Measurements from ENCODE around the gene UNCX. TPM values are rescaled to one million over a fixed set of nuclear protein-coding genes. Genes with fewer than 3 reads are reported as not detected.

Gene UNCX
- polyA plus RNA-seq, 1 donor: not detected

Other genes starting within 250 kb of the UNCX start
- 598 TPM for gene CYP2W1, start 249.7 kb upstream of the UNCX start, polyA plus RNA-seq
- gene GPR146, start 188.3 kb upstream of the UNCX start, polyA plus RNA-seq: 4.0 TPM
- 1.1 TPM for gene GPER1, start 144.8 kb upstream of the UNCX start, polyA plus RNA-seq
- gene ZFAND2A, start 72.7 kb upstream of the UNCX start, polyA plus RNA-seq: 20.2 TPM
- 77.8 TPM for gene MICALL2, start 226.6 kb downstream of the UNCX start, polyA plus RNA-seq